Measurements from ENCODE around the gene PLXNB3.
"Not testable (repeated sequence)": the region's sequence is repeated elsewhere in the genome, so short reads cannot be mapped to it uniquely, and the experiment has no call there.

The PLXNB3 gene

GRCh38 chrX:153733651-153734240 lies 30.3 kb upstream of the PLXNB3 start:
- DNase-seq: no peak

GRCh38 chrX:153734871-153735270 lies 29.2 kb upstream of the PLXNB3 start:
- no peak for DNase-seq

GRCh38 chrX:153735274-153735673 lies 28.8 kb upstream of the PLXNB3 start:
- no peak for DNase-seq

- DNase-seq: no peak
These were observed 27.8 kb upstream of the PLXNB3 start for GRCh38 chrX:153736071-153736820.

GRCh38 chrX:153736871-153737441 lies 27.1 kb upstream of the PLXNB3 start:
- DNase-seq: no peak

- DNase-seq: no peak
These were observed 25.9 kb upstream of the PLXNB3 start for GRCh38 chrX:153738056-153738605.

GRCh38 chrX:153739754-153740486 lies 24.1 kb upstream of the PLXNB3 start:
- no peak for DNase-seq

- no peak for DNase-seq
These were observed 23.3 kb upstream of the PLXNB3 start for GRCh38 chrX:153740631-153741222.

GRCh38 chrX:153741446-153741845 lies 22.6 kb upstream of the PLXNB3 start:
- DNase-seq: no peak

GRCh38 chrX:153742111-153742510 lies 21.9 kb upstream of the PLXNB3 start:
- not testable (repeated sequence) for DNase-seq

GRCh38 chrX:153742796-153743467 lies 21.1 kb upstream of the PLXNB3 start:
- not testable (repeated sequence) for DNase-seq

GRCh38 chrX:153743468-153744209 lies 20.4 kb upstream of the PLXNB3 start:
- peak; percentile 51 for DNase-seq

- peak; percentile 56 for DNase-seq
These were observed 19.6 kb upstream of the PLXNB3 start for GRCh38 chrX:153744210-153745066.

- DNase-seq: not testable (repeated sequence)
These were observed 19.0 kb upstream of the PLXNB3 start for GRCh38 chrX:153745067-153745433.

GRCh38 chrX:153746359-153746758 lies 17.7 kb upstream of the PLXNB3 start:
- no peak for DNase-seq

GRCh38 chrX:153746991-153747390 lies 17.1 kb upstream of the PLXNB3 start:
- DNase-seq: not testable (repeated sequence)

GRCh38 chrX:153749017-153749416 lies 15.0 kb upstream of the PLXNB3 start:
- not testable (repeated sequence) for DNase-seq

GRCh38 chrX:153750127-153750774 lies 13.8 kb upstream of the PLXNB3 start:
- DNase-seq: no peak

- DNase-seq: no peak
These were observed 8.9 kb upstream of the PLXNB3 start for GRCh38 chrX:153755136-153755535.

GRCh38 chrX:153761863-153762262 lies 2.2 kb upstream of the PLXNB3 start:
- DNase-seq: no peak

Measured in retina (tissue), 1 donor.